ENCODE measurements around the gene SCAP.

SCAP gene

GRCh38 chr3:47431225-47431624 lies 44.5 kb downstream of the SCAP start:
- DNase-seq (ENCODE audit: low spot score), result no peak

- no peak for DNase-seq (ENCODE audit: low spot score)
Observed at GRCh38 chr3:47430606-47431005, 45.1 kb downstream of the SCAP start.

- DNase-seq (ENCODE audit: low spot score), result no peak
Observed at GRCh38 chr3:47429476-47430270, 46.1 kb downstream of the SCAP start.

- no peak for DNase-seq (ENCODE audit: low spot score)
Observed at GRCh38 chr3:47428662-47429061, 47.1 kb downstream of the SCAP start.

- DNase-seq (ENCODE audit: low spot score), result no peak
Observed at GRCh38 chr3:47427866-47428265, 47.9 kb downstream of the SCAP start.

GRCh38 chr3:47425959-47426358 lies 49.8 kb downstream of the SCAP start:
- no peak for DNase-seq (ENCODE audit: low spot score)

- no peak for DNase-seq (ENCODE audit: low spot score)
Observed at GRCh38 chr3:47425383-47425778, 50.4 kb downstream of the SCAP start.

GRCh38 chr3:47424434-47425382 lies 51.0 kb downstream of the SCAP start:
- no peak for DNase-seq (ENCODE audit: low spot score)

GRCh38 chr3:47423548-47424145 lies 52.1 kb downstream of the SCAP start:
- DNase-seq (ENCODE audit: low spot score), result no peak

GRCh38 chr3:47422743-47423142 lies 53.0 kb downstream of the SCAP start:
- DNase-seq (ENCODE audit: low spot score), result no peak

- DNase-seq (ENCODE audit: low spot score), result no peak
Observed at GRCh38 chr3:47421741-47422649, 53.7 kb downstream of the SCAP start.

GRCh38 chr3:47420511-47421484 lies 54.9 kb downstream of the SCAP start:
- peak; percentile 88 for DNase-seq (ENCODE audit: low spot score)

- no peak for DNase-seq (ENCODE audit: low spot score)
Observed at GRCh38 chr3:47420044-47420430, 55.7 kb downstream of the SCAP start.

GRCh38 chr3:47419083-47420043 lies 56.4 kb downstream of the SCAP start:
- DNase-seq (ENCODE audit: low spot score), result no peak

GRCh38 chr3:47418167-47419082 lies 57.3 kb downstream of the SCAP start:
- no peak for DNase-seq (ENCODE audit: low spot score)

- no peak for DNase-seq (ENCODE audit: low spot score)
Observed at GRCh38 chr3:47416041-47416440, 59.7 kb downstream of the SCAP start.

GRCh38 chr3:47414666-47415587 lies 60.8 kb downstream of the SCAP start:
- DNase-seq (ENCODE audit: low spot score), result no peak

Data from kidney capillary endothelial cell (primary cell).